Cardiac atrium fibroblast (primary cell): Measurements from ENCODE around the gene CEACAM20. TPM values are rescaled to one million over a fixed set of nuclear protein-coding genes. Genes with fewer than 3 reads are reported as not detected.

Experiments used
- total RNA-seq: library from RNA; depleted of rRNA; stranded (reverse); fragments of >200 nt; gene quantifications from 2 replicates; pipeline ENCODE4 v1.2.3, GENCODE V29; 2015

The CEACAM20 gene
- total RNA-seq: not detected in 2 replicates

DNA sequence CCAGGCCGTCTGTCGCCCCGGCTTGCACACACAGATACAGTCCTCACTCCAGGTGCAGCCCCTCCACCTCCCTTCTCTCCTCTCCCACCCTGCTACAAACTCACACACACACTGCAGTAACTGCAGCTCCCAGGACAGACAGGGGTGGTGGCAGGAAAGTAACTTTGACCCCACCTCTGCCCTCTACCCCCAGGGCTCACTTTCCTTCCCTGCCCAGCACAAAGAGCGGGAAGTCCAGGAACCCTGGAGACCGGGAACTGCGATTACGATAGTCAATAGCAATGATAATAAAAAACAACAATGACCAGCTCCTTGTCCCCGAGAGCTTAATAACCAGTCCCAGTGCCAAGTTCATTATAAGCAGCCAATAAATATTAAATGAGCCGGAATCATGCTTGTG, at the start of gene CEACAM20:
Gene CEACAM20 (minus strand): TSS at position 140 of the 400 bp plus-strand sequence. CDS start 166 bp downstream, outside the sequence.

GRCh38 chr19:44499962-44500949, 29.2 kb downstream of the CEACAM20 start, which contains the start of gene ZNF180:
TSS of gene ZNF180 (minus strand) at chr19:44500522. CDS start at chr19:44497334, 3,188 bp downstream.

Other genes starting within 250 kb of the CEACAM20 start
- 1.4 and 1.5 TPM in 2 replicates for gene ZNF235, start 224.7 kb downstream of the CEACAM20 start, total RNA-seq
- gene ZNF112, start 173.0 kb downstream of the CEACAM20 start, total RNA-seq: 4.4 and 16.8 TPM in 2 replicates
- gene ZNF285, start 128.1 kb downstream of the CEACAM20 start, total RNA-seq: 1.6 and 3.2 TPM in 2 replicates
- 7.0 and 7.4 TPM in 2 replicates for gene ZNF229, start 81.2 kb downstream of the CEACAM20 start, total RNA-seq
- 4.7 and 7.6 TPM in 2 replicates for gene ZNF180, start 29.2 kb downstream of the CEACAM20 start, total RNA-seq
- gene IGSF23, start 83.9 kb upstream of the CEACAM20 start, total RNA-seq: not detected in 2 replicates
- 71.6 and 95.9 TPM in 2 replicates for gene PVR, start 114.2 kb upstream of the CEACAM20 start, total RNA-seq
- gene CEACAM19, start 141.8 kb upstream of the CEACAM20 start, total RNA-seq: 1.6 and 6.5 TPM in 2 replicates
- not detected in 2 replicates for gene CEACAM16, start 169.5 kb upstream of the CEACAM20 start, total RNA-seq
- gene BCL3, start 219.0 kb upstream of the CEACAM20 start, total RNA-seq: 29.3 and 51.6 TPM in 2 replicates
- not detected in 2 replicates for gene CBLC, start 248.2 kb upstream of the CEACAM20 start, total RNA-seq